CD4-positive, alpha-beta T cell treated with Interleukin-17A for 4 hours (primary cell): ENCODE data around the gene GPR39.

ENCODE experiments used
- DNase-seq: peaks from one replicate; pipeline ENCODE4 v3.0.0-alpha.2; 2020; ENCODE audit warnings: mixed read lengths

Gene GPR39

GRCh38 chr2:132448331-132448730, 31.7 kb downstream of the GPR39 start:
- DNase-seq: no peak

- no peak for DNase-seq
Observed at GRCh38 chr2:132448771-132449170, 32.2 kb downstream of the GPR39 start.

- DNase-seq: no peak
Observed at GRCh38 chr2:132449868-132450267, 33.3 kb downstream of the GPR39 start.

GRCh38 chr2:132460781-132461180, 44.2 kb downstream of the GPR39 start:
- DNase-seq: no peak

- no peak for DNase-seq
Observed at GRCh38 chr2:132462236-132462635, 45.6 kb downstream of the GPR39 start.

GRCh38 chr2:132463719-132464118, 47.1 kb downstream of the GPR39 start:
- DNase-seq: no peak

- no peak for DNase-seq
Observed at GRCh38 chr2:132465917-132466316, 49.3 kb downstream of the GPR39 start.

GRCh38 chr2:132466428-132467028, 49.9 kb downstream of the GPR39 start:
- DNase-seq: no peak

- no peak for DNase-seq
Observed at GRCh38 chr2:132468821-132469675, 52.4 kb downstream of the GPR39 start.

GRCh38 chr2:132470746-132471145, 54.1 kb downstream of the GPR39 start:
- DNase-seq: no peak

GRCh38 chr2:132473174-132473883, 56.7 kb downstream of the GPR39 start:
- DNase-seq: no peak

GRCh38 chr2:132475615-132476014, 59.0 kb downstream of the GPR39 start:
- DNase-seq: no peak

GRCh38 chr2:132477436-132477835, 60.8 kb downstream of the GPR39 start:
- DNase-seq: no peak

- no peak for DNase-seq
Observed at GRCh38 chr2:132477962-132478361, 61.4 kb downstream of the GPR39 start.

GRCh38 chr2:132478461-132479105, 62.0 kb downstream of the GPR39 start:
- no peak for DNase-seq

- DNase-seq: no peak
Observed at GRCh38 chr2:132479155-132479554, 62.5 kb downstream of the GPR39 start.

GRCh38 chr2:132482821-132483220, 66.2 kb downstream of the GPR39 start:
- no peak for DNase-seq

- no peak for DNase-seq
Observed at GRCh38 chr2:132484144-132484543, 67.5 kb downstream of the GPR39 start.

GRCh38 chr2:132488491-132488890, 71.9 kb downstream of the GPR39 start:
- DNase-seq: no peak

- DNase-seq: no peak
Observed at GRCh38 chr2:132489150-132489549, 72.5 kb downstream of the GPR39 start.

- DNase-seq: no peak
Observed at GRCh38 chr2:132495881-132496280, 79.3 kb downstream of the GPR39 start.

GRCh38 chr2:132496555-132496954, 80.0 kb downstream of the GPR39 start:
- no peak for DNase-seq

- no peak for DNase-seq
Observed at GRCh38 chr2:132497591-132497990, 81.0 kb downstream of the GPR39 start.
